ENCODE data around the gene EXOC6B. TPM values are rescaled to one million over a fixed set of nuclear protein-coding genes. Genes with fewer than 3 reads are reported as not detected.

EXOC6B gene
- total RNA-seq, 1 donor = 24.6 TPM

DNA sequence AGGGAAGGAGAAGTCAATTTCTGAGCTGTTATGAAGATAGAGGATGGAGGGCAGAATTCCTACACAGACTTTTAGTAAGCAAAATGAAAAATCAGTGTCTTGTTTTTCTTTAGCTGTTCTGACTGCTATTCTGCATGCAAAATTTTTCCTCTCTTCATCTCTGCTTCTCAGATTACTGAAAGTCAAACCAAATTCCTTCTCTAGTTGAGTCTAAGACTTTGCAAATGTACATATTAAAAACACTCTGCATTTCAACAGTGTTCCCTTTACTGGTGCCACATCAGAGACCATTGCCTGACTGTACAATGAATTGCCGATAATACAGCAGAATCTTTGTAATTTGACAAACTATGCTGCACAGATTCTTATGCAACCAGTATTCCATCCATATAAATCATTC is 198.8 kb downstream of the EXOC6B start:
- Histone ChIP-seq H3K27ac (ENCODE audit: low read depth, low read length) (no peak overlapping the region), H3K4me2 (ENCODE audit: insufficient read depth, low read length) (no peak overlapping the region), H4K20me1 (ENCODE audit: insufficient read depth, low read length) (no peaks in the 10 kb centered on the region), H3K9me3 (ENCODE audit: low read depth, low read length) (no peaks in the 10 kb centered on the region), H3K36me3 (ENCODE audit: insufficient read depth, low read length) (no peaks in the 10 kb centered on the region), H3K27me3 (ENCODE audit: insufficient read depth, low read length) (no peaks in the 10 kb centered on the region), H2AFZ (ENCODE audit: low read length) (no peak overlapping the region), H3K4me3 (ENCODE audit: insufficient read depth, low read length) (no peak overlapping the region), H3K4me1 (ENCODE audit: insufficient read depth, low read length) (no peaks in the 10 kb centered on the region), H3K79me2 (ENCODE audit: insufficient read depth, low read length) (no peaks in the 10 kb centered on the region)
- no peak for TF ChIP-seq CTCF (IDR thresholded peaks at IDR 0.05; ENCODE audit: extremely low read depth, low read depth, low read length)
- DNase-seq (ENCODE audit: insufficient read length, low spot score, missing footprints) = no peak

DNA sequence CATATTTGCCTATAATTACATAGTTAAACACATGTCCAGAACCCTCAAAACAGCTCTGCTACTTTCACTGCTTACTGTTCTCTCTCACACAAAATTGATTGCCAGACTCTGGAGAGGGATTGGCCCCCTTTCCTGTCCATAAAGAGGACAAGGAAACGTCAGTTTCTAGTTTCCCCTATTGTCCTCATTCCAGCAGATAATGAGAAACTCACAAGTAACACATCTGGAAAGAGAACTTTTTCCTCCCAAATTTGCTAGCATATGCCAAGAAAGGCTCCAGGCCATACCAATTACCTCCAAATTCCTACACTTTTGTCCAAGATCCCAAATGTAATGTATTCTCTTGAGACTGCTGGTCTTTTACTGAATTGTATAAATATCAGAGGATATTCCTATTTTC is 200.5 kb downstream of the EXOC6B start:
- no peak overlapping the region for H3K4me3 ChIP-seq (ENCODE audit: insufficient read depth, low read length)
- no peak overlapping the region for H3K4me2 ChIP-seq (ENCODE audit: insufficient read depth, low read length)
- no peak overlapping the region for H2AFZ ChIP-seq (ENCODE audit: low read length)
- no peaks in the 10 kb centered on the region for H3K9me3 ChIP-seq (ENCODE audit: low read depth, low read length)
- no peaks in the 10 kb centered on the region for H4K20me1 ChIP-seq (ENCODE audit: insufficient read depth, low read length)
- H3K4me1 ChIP-seq (ENCODE audit: insufficient read depth, low read length) = no peaks in the 10 kb centered on the region
- no peaks in the 10 kb centered on the region for H3K36me3 ChIP-seq (ENCODE audit: insufficient read depth, low read length)
- H3K27ac ChIP-seq (ENCODE audit: low read depth, low read length) = no peak overlapping the region
- H3K79me2 ChIP-seq (ENCODE audit: insufficient read depth, low read length) = no peaks in the 10 kb centered on the region
- H3K27me3 ChIP-seq (ENCODE audit: insufficient read depth, low read length) = no peaks in the 10 kb centered on the region
- TF ChIP-seq CTCF (IDR thresholded peaks at IDR 0.05; ENCODE audit: extremely low read depth, low read depth, low read length) = no peak
- no peak for DNase-seq (ENCODE audit: insufficient read length, low spot score, missing footprints)

DNA sequence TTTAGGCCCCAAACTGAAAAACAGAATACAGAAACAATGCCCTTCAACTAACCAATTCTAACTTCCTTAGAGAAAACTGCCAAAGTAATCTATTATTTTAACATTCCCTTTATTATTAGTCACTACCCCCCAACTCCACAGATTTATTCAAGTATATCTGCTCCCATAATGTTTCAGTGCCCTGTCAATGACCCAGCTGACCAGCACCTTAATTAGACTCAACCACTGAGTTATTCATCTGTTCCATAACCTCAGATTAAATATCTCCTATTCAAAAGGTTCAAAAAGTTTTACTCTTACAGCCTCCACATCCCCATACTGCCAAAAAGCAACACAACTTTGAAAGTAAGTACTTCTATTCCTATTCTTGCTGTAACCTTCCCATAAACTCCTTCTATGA is 202.4 kb downstream of the EXOC6B start:
- H3K27ac ChIP-seq (ENCODE audit: low read depth, low read length) = no peak overlapping the region
- H2AFZ ChIP-seq (ENCODE audit: low read length) = no peak overlapping the region
- no peaks in the 10 kb centered on the region for H3K36me3 ChIP-seq (ENCODE audit: insufficient read depth, low read length)
- no peaks in the 10 kb centered on the region for H3K79me2 ChIP-seq (ENCODE audit: insufficient read depth, low read length)
- no peak for TF ChIP-seq CTCF (IDR thresholded peaks at IDR 0.05; ENCODE audit: extremely low read depth, low read depth, low read length)
- H3K4me3 ChIP-seq (ENCODE audit: insufficient read depth, low read length) = no peak overlapping the region
- no peaks in the 10 kb centered on the region for H3K27me3 ChIP-seq (ENCODE audit: insufficient read depth, low read length)
- no peak for DNase-seq (ENCODE audit: insufficient read length, low spot score, missing footprints)
- H4K20me1 ChIP-seq (ENCODE audit: insufficient read depth, low read length) = peaks cover 7% of the 10 kb centered on the region
- H3K9me3 ChIP-seq (ENCODE audit: low read depth, low read length) = no peaks in the 10 kb centered on the region
- H3K4me1 ChIP-seq (ENCODE audit: insufficient read depth, low read length) = peaks cover 5% of the 10 kb centered on the region
- H3K4me2 ChIP-seq (ENCODE audit: insufficient read depth, low read length) = no peak overlapping the region

- TF ChIP-seq CTCF (IDR thresholded peaks at IDR 0.05; ENCODE audit: extremely low read depth, low read depth, low read length) = no peak
- no peak overlapping the region for H3K4me3 ChIP-seq (ENCODE audit: insufficient read depth, low read length)
- peaks cover 9% of the 10 kb centered on the region for H4K20me1 ChIP-seq (ENCODE audit: insufficient read depth, low read length)
- peak; percentile 69 for DNase-seq (ENCODE audit: insufficient read length, low spot score, missing footprints)
- H3K36me3 ChIP-seq (ENCODE audit: insufficient read depth, low read length) = no peaks in the 10 kb centered on the region
- H3K4me2 ChIP-seq (ENCODE audit: insufficient read depth, low read length) = no peak overlapping the region
- no peaks in the 10 kb centered on the region for H3K9me3 ChIP-seq (ENCODE audit: low read depth, low read length)
- no peak overlapping the region for H2AFZ ChIP-seq (ENCODE audit: low read length)
- no peaks in the 10 kb centered on the region for H3K79me2 ChIP-seq (ENCODE audit: insufficient read depth, low read length)
- H3K27ac ChIP-seq (ENCODE audit: low read depth, low read length) = no peak overlapping the region
- H3K4me1 ChIP-seq (ENCODE audit: insufficient read depth, low read length) = peaks cover 5% of the 10 kb centered on the region
- no peaks in the 10 kb centered on the region for H3K27me3 ChIP-seq (ENCODE audit: insufficient read depth, low read length)
These were observed 206.2 kb downstream of the EXOC6B start for GRCh38 chr2:72619626-72620025.

All from osteoblast (primary cell).